Measurements from ENCODE around the gene CPNE1.

The CPNE1 gene

DNA sequence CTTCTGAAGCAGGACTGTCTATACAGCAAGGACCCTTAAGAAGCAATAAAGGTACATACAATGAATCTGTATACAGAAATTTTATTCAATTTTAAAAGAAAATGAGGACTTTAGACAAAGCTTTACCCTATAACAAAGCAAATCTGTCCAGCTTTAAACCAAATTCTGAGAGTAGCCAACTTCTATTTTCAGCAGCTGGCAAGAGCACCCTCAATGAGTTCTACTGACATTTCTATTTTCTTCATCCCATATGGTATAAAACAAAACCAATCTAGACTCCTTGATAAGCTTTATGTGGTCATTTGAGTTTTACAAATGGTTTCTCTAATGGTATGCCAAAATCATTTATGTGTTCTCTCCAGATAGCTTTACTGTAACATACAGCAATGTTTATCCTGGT is 12.7 kb downstream of the CPNE1 start:
- Histone ChIP-seq H3K4me1 (ENCODE audit: low read length) (no peaks in the 10 kb centered on the region), H4K20me1 (ENCODE audit: insufficient read depth, low read length) (peaks cover 84% of the 10 kb centered on the region), H3K4me3 (ENCODE audit: low read length) (no peak overlapping the region), H3K4me2 (ENCODE audit: low read length) (no peak overlapping the region), H3K27ac (ENCODE audit: low read length) (no peak overlapping the region), H3K27me3 (ENCODE audit: low read depth, low read length) (no peaks in the 10 kb centered on the region), H3K9ac (ENCODE audit: low read length) (no peak overlapping the region), H3K79me2 (ENCODE audit: low read length) (peaks cover 98% of the 10 kb centered on the region), H2AFZ (ENCODE audit: low read depth, low read length) (no peak overlapping the region), H3K9me3 (ENCODE audit: insufficient read depth, low read length) (no peaks in the 10 kb centered on the region), H3K36me3 (replicated peaks; ENCODE audit: low read depth, low read length) (peaks cover 57% of the 10 kb centered on the region)
- TF ChIP-seq, protein P1, sequence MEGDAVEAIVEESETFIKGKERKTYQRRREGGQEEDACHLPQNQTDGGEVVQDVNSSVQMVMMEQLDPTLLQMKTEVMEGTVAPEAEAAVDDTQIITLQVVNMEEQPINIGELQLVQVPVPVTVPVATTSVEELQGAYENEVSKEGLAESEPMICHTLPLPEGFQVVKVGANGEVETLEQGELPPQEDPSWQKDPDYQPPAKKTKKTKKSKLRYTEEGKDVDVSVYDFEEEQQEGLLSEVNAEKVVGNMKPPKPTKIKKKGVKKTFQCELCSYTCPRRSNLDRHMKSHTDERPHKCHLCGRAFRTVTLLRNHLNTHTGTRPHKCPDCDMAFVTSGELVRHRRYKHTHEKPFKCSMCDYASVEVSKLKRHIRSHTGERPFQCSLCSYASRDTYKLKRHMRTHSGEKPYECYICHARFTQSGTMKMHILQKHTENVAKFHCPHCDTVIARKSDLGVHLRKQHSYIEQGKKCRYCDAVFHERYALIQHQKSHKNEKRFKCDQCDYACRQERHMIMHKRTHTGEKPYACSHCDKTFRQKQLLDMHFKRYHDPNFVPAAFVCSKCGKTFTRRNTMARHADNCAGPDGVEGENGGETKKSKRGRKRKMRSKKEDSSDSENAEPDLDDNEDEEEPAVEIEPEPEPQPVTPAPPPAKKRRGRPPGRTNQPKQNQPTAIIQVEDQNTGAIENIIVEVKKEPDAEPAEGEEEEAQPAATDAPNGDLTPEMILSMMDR (IDR thresholded peaks at IDR 0.05; ENCODE audit: low read depth, low read length): no peak
- no peak for TF ChIP-seq EZH2phosphoT487 (IDR thresholded peaks at IDR 0.05; ENCODE audit: low read depth)

GRCh38 chr20:35650632-35651031 is 14.1 kb downstream of the CPNE1 start:
- peaks cover 57% of the 10 kb centered on the region for H3K36me3 ChIP-seq (replicated peaks; ENCODE audit: low read depth, low read length)
- H3K4me2 ChIP-seq (ENCODE audit: low read length): no peak overlapping the region
- H3K9me3 ChIP-seq (ENCODE audit: insufficient read depth, low read length): no peaks in the 10 kb centered on the region
- no peak overlapping the region for H3K27ac ChIP-seq (ENCODE audit: low read length)
- H3K4me1 ChIP-seq (ENCODE audit: low read length): no peaks in the 10 kb centered on the region
- H3K79me2 ChIP-seq (ENCODE audit: low read length): peaks cover 95% of the 10 kb centered on the region
- H4K20me1 ChIP-seq (ENCODE audit: insufficient read depth, low read length): peaks cover 79% of the 10 kb centered on the region
- H2AFZ ChIP-seq (ENCODE audit: low read depth, low read length): no peak overlapping the region
- no peaks in the 10 kb centered on the region for H3K27me3 ChIP-seq (ENCODE audit: low read depth, low read length)
- TF ChIP-seq, protein P1 (IDR thresholded peaks at IDR 0.05; ENCODE audit: low read depth, low read length): no peak
- TF ChIP-seq EZH2phosphoT487 (IDR thresholded peaks at IDR 0.05; ENCODE audit: low read depth): no peak
- no peak overlapping the region for H3K9ac ChIP-seq (ENCODE audit: low read length)
- no peak overlapping the region for H3K4me3 ChIP-seq (ENCODE audit: low read length)

DNA sequence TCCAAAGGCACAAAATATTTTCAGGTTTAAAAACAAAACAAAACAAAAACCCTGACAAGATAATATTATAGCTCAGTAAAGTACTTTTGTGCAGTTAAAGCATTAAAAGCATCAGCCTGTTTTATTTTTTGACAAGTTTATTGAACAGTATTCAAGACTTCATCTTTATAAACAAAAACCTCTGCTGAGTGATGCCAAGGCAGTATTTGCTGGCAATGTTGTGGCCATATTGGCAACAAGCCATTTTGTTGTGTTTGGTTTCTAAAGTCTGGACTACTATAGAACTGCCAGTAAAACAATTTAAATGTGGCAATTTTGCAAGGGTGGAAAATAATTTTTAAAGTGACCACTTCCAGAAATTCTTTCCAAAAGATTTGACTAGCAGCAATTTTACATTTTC is 15.9 kb downstream of the CPNE1 start:
- Histone ChIP-seq H3K9me3 (ENCODE audit: insufficient read depth, low read length) (no peaks in the 10 kb centered on the region), H4K20me1 (ENCODE audit: insufficient read depth, low read length) (peaks cover 78% of the 10 kb centered on the region), H3K9ac (ENCODE audit: low read length) (no peak overlapping the region), H3K4me2 (ENCODE audit: low read length) (no peak overlapping the region), H3K27ac (ENCODE audit: low read length) (no peak overlapping the region), H3K4me3 (ENCODE audit: low read length) (no peak overlapping the region), H3K36me3 (replicated peaks; ENCODE audit: low read depth, low read length) (peaks cover 40% of the 10 kb centered on the region), H2AFZ (ENCODE audit: low read depth, low read length) (no peak overlapping the region), H3K4me1 (ENCODE audit: low read length) (no peaks in the 10 kb centered on the region), H3K79me2 (ENCODE audit: low read length) (peaks cover 95% of the 10 kb centered on the region), H3K27me3 (ENCODE audit: low read depth, low read length) (no peaks in the 10 kb centered on the region)
- TF ChIP-seq, protein P1 (IDR thresholded peaks at IDR 0.05; ENCODE audit: low read depth, low read length): no peak
- TF ChIP-seq EZH2phosphoT487 (IDR thresholded peaks at IDR 0.05; ENCODE audit: low read depth): no peak

DNA sequence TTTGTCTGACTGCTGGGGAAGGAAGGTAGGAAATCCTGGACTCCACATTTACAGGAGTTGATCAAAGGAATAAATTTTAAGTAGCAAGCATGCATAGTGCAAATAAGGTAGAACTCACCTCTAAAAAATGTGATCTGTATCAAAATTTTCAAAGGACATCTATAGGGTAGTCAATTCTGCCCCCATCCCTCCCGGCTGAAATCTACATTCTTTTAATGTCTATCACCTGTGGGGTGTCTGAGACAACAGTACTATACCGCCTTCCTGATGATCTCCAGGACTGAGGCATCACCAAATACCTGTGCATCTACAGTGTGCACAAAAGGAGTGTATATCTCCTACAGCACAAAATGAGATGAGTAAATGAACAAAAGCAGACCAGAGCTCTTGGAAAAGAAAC is 19.9 kb downstream of the CPNE1 start:
- Histone ChIP-seq H3K4me1 (ENCODE audit: low read length) (no peaks in the 10 kb centered on the region), H3K36me3 (replicated peaks; ENCODE audit: low read depth, low read length) (peaks cover 18% of the 10 kb centered on the region), H3K9ac (ENCODE audit: low read length) (no peak overlapping the region), H3K27me3 (ENCODE audit: low read depth, low read length) (no peaks in the 10 kb centered on the region), H3K79me2 (ENCODE audit: low read length) (peaks cover 91% of the 10 kb centered on the region), H3K9me3 (ENCODE audit: insufficient read depth, low read length) (no peaks in the 10 kb centered on the region), H2AFZ (ENCODE audit: low read depth, low read length) (no peak overlapping the region), H4K20me1 (ENCODE audit: insufficient read depth, low read length) (peaks cover 75% of the 10 kb centered on the region), H3K4me3 (ENCODE audit: low read length) (no peak overlapping the region), H3K4me2 (ENCODE audit: low read length) (no peak overlapping the region), H3K27ac (ENCODE audit: low read length) (no peak overlapping the region)
- TF ChIP-seq, protein P1 (IDR thresholded peaks at IDR 0.05; ENCODE audit: low read depth, low read length): no peak
- TF ChIP-seq EZH2phosphoT487 (IDR thresholded peaks at IDR 0.05; ENCODE audit: low read depth): no peak
